DND-41 (cell line): Measurements from ENCODE around the gene NEU4.
"Not testable (repeated sequence)": the region's sequence is repeated elsewhere in the genome, so short reads cannot be mapped to it uniquely, and the experiment has no call there.

ENCODE experiments used
- CTCF ChIP-seq: IDR thresholded peaks from 2 replicates; pipeline ENCODE4 v1.5.1; 2012; ENCODE audit warnings: borderline replicate concordance, low read length, moderate library complexity, mild to moderate bottlenecking; ENCODE audit not compliant: poor library complexity, severe bottlenecking; ENCODE audit errors: extremely low read depth
- EZH2 ChIP-seq: IDR thresholded peaks from 3 replicates; pipeline ENCODE4 v1.6.1; 2012; ENCODE audit warnings: borderline replicate concordance, low read depth, mild to moderate bottlenecking, moderate library complexity, low read length, inconsistent platforms; ENCODE audit not compliant: severe bottlenecking

- not testable (repeated sequence) for TF ChIP-seq CTCF, EZH2
These were observed 8.8 kb downstream of the NEU4 start for GRCh38 chr2:241817821-241818215.
